Neural progenitor cell (in vitro differentiated cells): Measurements from ENCODE around the gene GJC2.

Source experiments
- CTCF ChIP-seq: fragments of 200-600 bp; sonication (generic); IDR thresholded peaks from 2 replicates; pipeline ENCODE4 v1.5.1; 2017; ENCODE audit warnings: antibody characterized with exemption, mild to moderate bottlenecking
- EZH2 ChIP-seq: fragments of 200-600 bp; sonication (generic); IDR thresholded peaks from 2 replicates; pipeline ENCODE4 v1.6.1; 2017; ENCODE audit warnings: antibody characterized with exemption, mild to moderate bottlenecking, moderate library complexity
- EZH2phosphoT487 ChIP-seq: fragments of 200-600 bp; sonication (generic); IDR thresholded peaks from 2 replicates; pipeline ENCODE4 v1.6.1; 2017; ENCODE audit warnings: antibody characterized with exemption

GRCh38 chr1:228178737-228179684 is 29.3 kb downstream of the GJC2 start:
- TF ChIP-seq EZH2 (no peak), CTCF (no peak), EZH2phosphoT487 (no peak)
